ENCODE data around the gene ANKHD1.

DNA sequence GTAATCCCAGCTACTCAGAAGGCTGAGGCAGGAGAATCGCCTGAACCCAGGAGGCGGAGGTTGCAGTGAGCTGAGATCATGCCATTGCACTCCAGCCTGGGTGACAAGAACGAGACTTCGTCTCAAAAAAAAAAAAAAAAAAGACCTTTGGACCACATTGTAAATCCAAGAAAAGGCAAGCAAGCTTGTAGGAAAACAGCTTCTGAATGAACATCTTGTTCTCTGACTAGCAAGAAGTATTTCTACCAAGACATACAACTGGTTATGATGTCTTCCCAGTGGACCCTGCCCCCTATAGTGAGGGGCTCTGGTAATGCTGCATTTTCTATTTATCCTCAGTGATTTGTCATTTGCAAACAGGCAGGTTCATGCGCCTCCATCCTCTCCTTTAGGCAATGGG is 141.3 kb downstream of the ANKHD1 start:
- TF ChIP-seq POLR2A (IDR thresholded peaks at IDR 0.05) = no peak
- TF ChIP-seq, protein P1, sequence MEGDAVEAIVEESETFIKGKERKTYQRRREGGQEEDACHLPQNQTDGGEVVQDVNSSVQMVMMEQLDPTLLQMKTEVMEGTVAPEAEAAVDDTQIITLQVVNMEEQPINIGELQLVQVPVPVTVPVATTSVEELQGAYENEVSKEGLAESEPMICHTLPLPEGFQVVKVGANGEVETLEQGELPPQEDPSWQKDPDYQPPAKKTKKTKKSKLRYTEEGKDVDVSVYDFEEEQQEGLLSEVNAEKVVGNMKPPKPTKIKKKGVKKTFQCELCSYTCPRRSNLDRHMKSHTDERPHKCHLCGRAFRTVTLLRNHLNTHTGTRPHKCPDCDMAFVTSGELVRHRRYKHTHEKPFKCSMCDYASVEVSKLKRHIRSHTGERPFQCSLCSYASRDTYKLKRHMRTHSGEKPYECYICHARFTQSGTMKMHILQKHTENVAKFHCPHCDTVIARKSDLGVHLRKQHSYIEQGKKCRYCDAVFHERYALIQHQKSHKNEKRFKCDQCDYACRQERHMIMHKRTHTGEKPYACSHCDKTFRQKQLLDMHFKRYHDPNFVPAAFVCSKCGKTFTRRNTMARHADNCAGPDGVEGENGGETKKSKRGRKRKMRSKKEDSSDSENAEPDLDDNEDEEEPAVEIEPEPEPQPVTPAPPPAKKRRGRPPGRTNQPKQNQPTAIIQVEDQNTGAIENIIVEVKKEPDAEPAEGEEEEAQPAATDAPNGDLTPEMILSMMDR (IDR thresholded peaks at IDR 0.05) = no peak

Data from uterus (tissue), 2 donors.